Peyer's patch (tissue), 4 donors: Measurements from ENCODE around the gene PPM1D.

Experiments used
- CTCF ChIP-seq, 6 experiments: fragments of 450-650 bp in 4 of 6; fragments of 200-600 bp in 2 of 6; sonication (generic) in 1 of 6; IDR thresholded peaks; one replicate each; pipeline ENCODE4 v1.5.1; 2017 to 2019; ENCODE audit warnings: antibody characterized with exemption in 6 of 6, mild to moderate bottlenecking in 3 of 6, moderate library complexity in 1 of 6
- POLR2A ChIP-seq, 2 donors: fragments of 450-650 bp; IDR thresholded peaks; one replicate each; pipeline ENCODE4 v1.5.1; 2017; ENCODE audit warnings: antibody characterized with exemption in 2 of 2, mild to moderate bottlenecking in 2 of 2, moderate library complexity in 2 of 2

DNA sequence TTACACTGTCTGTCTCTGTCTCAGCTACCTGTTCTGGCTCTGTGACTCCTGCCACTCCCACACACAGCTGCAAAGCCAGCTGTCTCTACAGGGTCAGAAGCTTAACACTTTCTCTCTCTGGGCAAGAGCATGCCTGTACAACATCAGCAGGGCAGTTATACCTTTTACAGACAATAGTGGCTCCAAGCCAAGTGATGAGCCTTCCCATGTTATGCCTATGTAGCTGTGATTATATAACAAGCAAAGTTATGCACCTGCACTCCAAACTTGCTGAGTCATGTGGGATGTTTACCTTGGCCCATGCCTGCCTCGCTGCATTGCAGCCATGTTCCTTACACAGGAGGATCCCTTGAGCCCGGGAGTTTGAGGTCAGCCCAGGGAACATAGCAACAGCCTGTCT is 42.2 kb upstream of the PPM1D start:
- TF ChIP-seq CTCF (IDR thresholded peaks at IDR 0.05) (no peak), POLR2A (IDR thresholded peaks at IDR 0.05) (no peak)
